Mesenchymal stem cell (in vitro differentiated cells and primary cell): ENCODE results near the gene IYD.

ENCODE experiments used
- DNase-seq: peaks from one replicate; pipeline ENCODE4 v3.0.0-alpha.2; 2013
- H2AFZ ChIP-seq: one replicate; pipeline ENCODE4 v1.6.1; 2013; ENCODE audit warnings: low read depth, mild to moderate bottlenecking, control low read depth, inconsistent platforms, low read length, moderate library complexity
- H2AK5ac ChIP-seq: 2 replicates; pipeline ENCODE4 v1.6.1; 2013; ENCODE audit warnings: low read length, moderate library complexity, mild to moderate bottlenecking, inconsistent platforms; ENCODE audit not compliant: severe bottlenecking
- H2BK120ac ChIP-seq: one replicate; pipeline ENCODE4 v1.6.1; 2013; ENCODE audit warnings: low read depth, mild to moderate bottlenecking, inconsistent platforms, low read length, moderate library complexity
- H2BK12ac ChIP-seq, 2 experiments: one replicate each; pipeline ENCODE4 v1.6.1; 2013; ENCODE audit warnings: inconsistent platforms in 2 of 2, low read length in 2 of 2, mild to moderate bottlenecking in 2 of 2, moderate library complexity in 2 of 2, control low read depth in 1 of 2
- H2BK15ac ChIP-seq: one replicate; pipeline ENCODE4 v1.6.1; 2013; ENCODE audit warnings: mild to moderate bottlenecking, low read depth, inconsistent platforms; ENCODE audit not compliant: poor library complexity, severe bottlenecking
- H2BK5ac ChIP-seq: 2 replicates; pipeline ENCODE4 v1.6.1; 2013; ENCODE audit warnings: low read depth, mild to moderate bottlenecking, low read length, control low read depth, inconsistent platforms; ENCODE audit not compliant: poor library complexity, severe bottlenecking
- H3K14ac ChIP-seq, 2 experiments: one replicate each; pipeline ENCODE4 v1.6.1; 2013; ENCODE audit warnings: inconsistent platforms in 2 of 2, low read length in 2 of 2, control low read depth in 1 of 2, mild to moderate bottlenecking in 1 of 2, moderate library complexity in 1 of 2
- H3K18ac ChIP-seq, 2 experiments: one replicate each; pipeline ENCODE4 v1.6.1; 2013; ENCODE audit warnings: inconsistent platforms in 2 of 2, low read length in 2 of 2, control low read depth in 1 of 2, low read depth in 1 of 2, mild to moderate bottlenecking in 1 of 2
- H3K23ac ChIP-seq, 2 experiments: one replicate each; pipeline ENCODE4 v1.6.1; 2013; ENCODE audit warnings: inconsistent platforms in 2 of 2, low read length in 2 of 2, mild to moderate bottlenecking in 2 of 2, moderate library complexity in 2 of 2, control low read depth in 1 of 2
- H3K27ac ChIP-seq: 2 replicates; pipeline ENCODE4 v1.5.1; 2013; ENCODE audit warnings: mild to moderate bottlenecking, moderate library complexity, low read length, control low read depth, inconsistent platforms; ENCODE audit not compliant: poor library complexity, severe bottlenecking
- H3K27me3 ChIP-seq, 2 experiments: 2 replicates each; pipeline versions ENCODE4 v1.6.1 to v1.7.0; 2013; ENCODE audit warnings: low read length in 2 of 2, mild to moderate bottlenecking in 2 of 2, moderate library complexity in 2 of 2, control low read depth in 1 of 2, inconsistent platforms in 1 of 2; ENCODE audit not compliant: control insufficient read depth in 1 of 2, insufficient read depth in 1 of 2
- H3K36me3 ChIP-seq, 2 experiments: 2 replicates each; pipeline versions ENCODE4 v1.6.1 to v1.7.0; 2013; ENCODE audit warnings: low read length in 2 of 2, control low read depth in 1 of 2, inconsistent platforms in 1 of 2, low read depth in 1 of 2, mild to moderate bottlenecking in 1 of 2; ENCODE audit not compliant: insufficient read depth in 2 of 2, control insufficient read depth in 1 of 2
- H3K4ac ChIP-seq, 2 experiments: one replicate each; pipeline ENCODE4 v1.6.1; 2013; ENCODE audit warnings: inconsistent platforms in 2 of 2, low read length in 2 of 2, mild to moderate bottlenecking in 2 of 2, moderate library complexity in 2 of 2, control low read depth in 1 of 2, low read depth in 1 of 2
- H3K4me1 ChIP-seq: 2 replicates; pipeline ENCODE4 v1.6.1; 2013; ENCODE audit warnings: low read depth, low read length, control low read depth; ENCODE audit not compliant: control insufficient read depth, insufficient read depth
- H3K4me2 ChIP-seq: 2 replicates; pipeline ENCODE4 v1.6.1; 2013; ENCODE audit warnings: low read length, mild to moderate bottlenecking, inconsistent platforms; ENCODE audit not compliant: poor library complexity, severe bottlenecking
- H3K4me3 ChIP-seq, 2 experiments: 2 replicates each; pipeline versions ENCODE4 v1.5.1 to v1.7.0; 2013; ENCODE audit warnings: low read length in 2 of 2, mild to moderate bottlenecking in 2 of 2, control low read depth in 1 of 2, low read depth in 1 of 2; ENCODE audit not compliant: insufficient read depth in 1 of 2
- H3K79me1 ChIP-seq: replicated peaks from 2 replicates; pipeline ENCODE4 v1.6.1; 2013; ENCODE audit warnings: mild to moderate bottlenecking, control low read depth, low read length, inconsistent platforms; ENCODE audit not compliant: poor library complexity, severe bottlenecking
- H3K9ac ChIP-seq: 2 replicates; pipeline ENCODE4 v1.7.0; 2013; ENCODE audit warnings: mild to moderate bottlenecking, low read length, moderate library complexity
- H3K9me3 ChIP-seq: 2 replicates; pipeline ENCODE4 v1.7.0; 2013; ENCODE audit warnings: mild to moderate bottlenecking, low read length; ENCODE audit not compliant: control insufficient read depth
- H4K8ac ChIP-seq: one replicate; pipeline ENCODE4 v1.6.1; 2013; ENCODE audit warnings: inconsistent platforms, mild to moderate bottlenecking, low read length, moderate library complexity
- H4K91ac ChIP-seq: one replicate; pipeline ENCODE4 v1.6.1; 2013; ENCODE audit warnings: mild to moderate bottlenecking, low read length, inconsistent platforms
- WGBS: methylation state at CpG from one replicate; pipeline ENCODE4 v1.1.7; 2013; ENCODE audit warnings: mixed read lengths; 5-methylcytosine and 5-hydroxymethylcytosine counted together

Gene IYD

GRCh38 chr6:150355932-150356331 is 12.9 kb upstream of the IYD start:
- no peak overlapping the region for H3K4ac ChIP-seq
- peaks cover 0 to 15% of the 10 kb centered on the region in 2 experiments for H3K27me3 ChIP-seq
- no peak overlapping the region for H3K23ac ChIP-seq
- no peak overlapping the region for H3K4me2 ChIP-seq
- no peak overlapping the region for H2BK15ac ChIP-seq
- H3K36me3 ChIP-seq: no peaks in the 10 kb centered on the region
- H3K9ac ChIP-seq: no peak overlapping the region
- 67% methylated on average over 4 of the region's 4 CpGs for WGBS
- H2BK5ac ChIP-seq: no peak overlapping the region
- H3K14ac ChIP-seq: no peak overlapping the region
- H2AK5ac ChIP-seq: no peak overlapping the region
- H4K8ac ChIP-seq: no peak overlapping the region
- H3K9me3 ChIP-seq: no peaks in the 10 kb centered on the region
- H3K79me1 ChIP-seq: no peaks in the 10 kb centered on the region
- no peak overlapping the region for H2BK120ac ChIP-seq
- H2BK12ac ChIP-seq: no peak overlapping the region
- no peak for DNase-seq
- peaks cover 9% of the 10 kb centered on the region for H3K4me1 ChIP-seq
- no peak overlapping the region for H3K27ac ChIP-seq
- H3K4me3 ChIP-seq: no peak overlapping the region
- no peak overlapping the region for H3K18ac ChIP-seq
- no peak overlapping the region for H4K91ac ChIP-seq
- H2AFZ ChIP-seq: no peak overlapping the region

GRCh38 chr6:150361876-150362275 is 6.9 kb upstream of the IYD start:
- no peak overlapping the region for H3K14ac ChIP-seq
- no peak overlapping the region for H2AFZ ChIP-seq
- H3K27ac ChIP-seq: no peak overlapping the region
- no peaks in the 10 kb centered on the region for H3K9me3 ChIP-seq
- no peak overlapping the region for H3K23ac ChIP-seq
- H2BK5ac ChIP-seq: no peak overlapping the region
- H2BK12ac ChIP-seq: no peak overlapping the region
- H4K8ac ChIP-seq: no peak overlapping the region
- no peaks in the 10 kb centered on the region for H3K4me1 ChIP-seq
- no peak overlapping the region for H3K18ac ChIP-seq
- no peak overlapping the region for H2BK15ac ChIP-seq
- 94% methylated on average over 2 of the region's 3 CpGs for WGBS
- H3K36me3 ChIP-seq: no peaks in the 10 kb centered on the region
- H3K4ac ChIP-seq: no peak overlapping the region
- no peak overlapping the region for H3K4me3 ChIP-seq
- H2AK5ac ChIP-seq: no peak overlapping the region
- peaks cover 0 to 29% of the 10 kb centered on the region in 2 experiments for H3K27me3 ChIP-seq
- no peak overlapping the region for H3K4me2 ChIP-seq
- H2BK120ac ChIP-seq: no peak overlapping the region
- H3K9ac ChIP-seq: no peak overlapping the region
- no peak overlapping the region for H4K91ac ChIP-seq
- no peaks in the 10 kb centered on the region for H3K79me1 ChIP-seq
- no peak for DNase-seq

GRCh38 chr6:150363733-150364132 is 5.1 kb upstream of the IYD start:
- Histone ChIP-seq H3K18ac (no peak overlapping the region), H2BK120ac (no peak overlapping the region), H3K79me1 (no peaks in the 10 kb centered on the region), H2AFZ (no peak overlapping the region), H2AK5ac (no peak overlapping the region), H2BK15ac (no peak overlapping the region), H2BK12ac (no peak overlapping the region), H4K91ac (no peak overlapping the region), H3K23ac (no peak overlapping the region), H2BK5ac (no peak overlapping the region), H3K9me3 (no peaks in the 10 kb centered on the region), H3K4me2 (no peak overlapping the region), H3K36me3 (no peaks in the 10 kb centered on the region), H3K14ac (no peak overlapping the region), H3K9ac (no peak overlapping the region), H3K27ac (no peak overlapping the region), H3K4me3 (no peak overlapping the region), H3K4ac (no peak overlapping the region), H3K4me1 (no peaks in the 10 kb centered on the region), H4K8ac (no peak overlapping the region), H3K27me3 (peaks cover 0 to 27% of the 10 kb centered on the region in 2 experiments)
- no peak for DNase-seq
- 83% methylated on average over 1 of the region's 2 CpGs for WGBS

GRCh38 chr6:150366118-150366778 is 2.6 kb upstream of the IYD start:
- H3K23ac ChIP-seq: no peak overlapping the region
- no peak overlapping the region for H3K4ac ChIP-seq
- 86% methylated on average over 6 of the region's 7 CpGs for WGBS
- H3K4me2 ChIP-seq: no peak overlapping the region
- H3K27me3 ChIP-seq: peaks cover 0 to 45% of the 10 kb centered on the region in 2 experiments
- H2AFZ ChIP-seq: no peak overlapping the region
- H3K9ac ChIP-seq: no peak overlapping the region
- H3K4me3 ChIP-seq: no peak overlapping the region
- H3K4me1 ChIP-seq: peaks cover 3% of the 10 kb centered on the region
- H2AK5ac ChIP-seq: no peak overlapping the region
- H3K14ac ChIP-seq: no peak overlapping the region
- H2BK15ac ChIP-seq: no peak overlapping the region
- no peak overlapping the region for H4K8ac ChIP-seq
- H2BK120ac ChIP-seq: no peak overlapping the region
- no peak for DNase-seq
- no peaks in the 10 kb centered on the region for H3K79me1 ChIP-seq
- no peak overlapping the region for H2BK12ac ChIP-seq
- no peak overlapping the region for H3K27ac ChIP-seq
- H3K9me3 ChIP-seq: no peaks in the 10 kb centered on the region
- no peak overlapping the region for H2BK5ac ChIP-seq
- H4K91ac ChIP-seq: no peak overlapping the region
- H3K18ac ChIP-seq: no peak overlapping the region
- no peaks in the 10 kb centered on the region for H3K36me3 ChIP-seq
